Ishikawa (cell line): ENCODE measurements around the gene PIK3C2B.
A peak's percentile ranks its signal among the peaks of the same experiment; 100 is the strongest.

Experiments used
- CEBPB ChIP-seq: IDR thresholded peaks from 2 replicates; pipeline ENCODE4 v1.6.1; 2012
- CREB1 ChIP-seq: IDR thresholded peaks from 2 replicates; pipeline ENCODE4 v1.6.1; 2012; ENCODE audit warnings: low read depth
- EGR1 ChIP-seq: IDR thresholded peaks from 2 replicates; pipeline ENCODE4 v1.6.1; 2012
- EP300 ChIP-seq: IDR thresholded peaks from 2 replicates; pipeline ENCODE4 v1.6.1; 2012; ENCODE audit warnings: borderline replicate concordance
- FOXM1 ChIP-seq: IDR thresholded peaks from 2 replicates; pipeline ENCODE4 v1.6.1; 2012; ENCODE audit warnings: low read depth, borderline replicate concordance
- NFIC ChIP-seq: IDR thresholded peaks from 2 replicates; pipeline ENCODE4 v1.6.1; 2012
- RAD21 ChIP-seq: IDR thresholded peaks from 2 replicates; pipeline ENCODE4 v1.6.1; 2012; ENCODE audit warnings: low read depth
- TAF1 ChIP-seq: IDR thresholded peaks from 2 replicates; pipeline ENCODE4 v1.6.1; 2012; ENCODE audit warnings: low read depth, mild to moderate bottlenecking
- TCF12 ChIP-seq: IDR thresholded peaks from 2 replicates; pipeline ENCODE4 v1.6.1; 2012; ENCODE audit warnings: low read depth
- TEAD4 ChIP-seq: IDR thresholded peaks from 2 replicates; pipeline ENCODE4 v1.6.1; 2012
- YY1 ChIP-seq: IDR thresholded peaks from 2 replicates; pipeline ENCODE4 v1.6.1; 2012; ENCODE audit warnings: low read depth
- ZBTB7A ChIP-seq: IDR thresholded peaks from 2 replicates; pipeline ENCODE4 v1.6.1; 2012; ENCODE audit warnings: low read depth
- TF ChIP-seq, protein P1 (sequence below): IDR thresholded peaks from 2 replicates; pipeline ENCODE4 v1.6.1; 2012
- TF ChIP-seq, protein P2 (sequence below): IDR thresholded peaks from 2 replicates; pipeline ENCODE4 v1.6.1; 2012; ENCODE audit warnings: low read depth, mild to moderate bottlenecking
- TF ChIP-seq, protein P3 (sequence below): IDR thresholded peaks from 2 replicates; pipeline ENCODE4 v1.6.1; 2012

The PIK3C2B gene

DNA sequence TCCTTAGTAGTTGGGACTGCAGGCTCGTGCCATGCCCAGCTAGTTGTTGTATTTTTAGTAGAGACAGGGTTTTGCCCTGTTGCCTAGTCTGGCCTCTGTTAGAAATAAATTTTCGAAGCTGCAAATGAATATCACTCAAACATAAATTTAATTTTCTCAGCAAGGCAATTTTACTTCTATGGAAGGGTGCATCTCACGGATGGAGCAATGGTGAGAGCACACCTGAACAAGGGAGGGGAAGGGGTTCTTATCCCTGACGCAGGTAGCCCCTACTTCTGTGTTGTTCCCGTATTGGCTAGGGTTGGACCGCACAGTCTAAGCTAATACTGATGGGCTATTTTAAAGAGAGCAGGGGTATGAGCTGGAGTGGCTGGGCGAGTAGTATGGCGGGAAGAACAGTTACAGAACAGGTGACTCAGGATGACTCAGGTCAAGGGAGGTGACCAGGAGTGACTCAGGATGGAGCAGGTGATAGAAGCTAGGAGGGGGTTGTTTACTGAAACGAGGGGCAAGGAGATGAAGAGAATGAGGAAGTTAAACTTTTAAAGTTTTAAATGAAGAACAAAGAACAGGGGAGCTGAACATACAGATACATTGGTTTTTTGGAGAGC is 29.1 kb upstream of the PIK3C2B start:
- no peak for TF ChIP-seq ZBTB7A
- no peak for TF ChIP-seq RAD21
- TF ChIP-seq TEAD4, result no peak
- no peak for TF ChIP-seq CREB1
- TF ChIP-seq CEBPB, result no peak
- TF ChIP-seq EP300, result no peak
- TF ChIP-seq, protein P1, sequence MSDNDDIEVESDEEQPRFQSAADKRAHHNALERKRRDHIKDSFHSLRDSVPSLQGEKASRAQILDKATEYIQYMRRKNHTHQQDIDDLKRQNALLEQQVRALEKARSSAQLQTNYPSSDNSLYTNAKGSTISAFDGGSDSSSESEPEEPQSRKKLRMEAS, result no peak
- TF ChIP-seq YY1, result no peak
- TF ChIP-seq, protein P2, sequence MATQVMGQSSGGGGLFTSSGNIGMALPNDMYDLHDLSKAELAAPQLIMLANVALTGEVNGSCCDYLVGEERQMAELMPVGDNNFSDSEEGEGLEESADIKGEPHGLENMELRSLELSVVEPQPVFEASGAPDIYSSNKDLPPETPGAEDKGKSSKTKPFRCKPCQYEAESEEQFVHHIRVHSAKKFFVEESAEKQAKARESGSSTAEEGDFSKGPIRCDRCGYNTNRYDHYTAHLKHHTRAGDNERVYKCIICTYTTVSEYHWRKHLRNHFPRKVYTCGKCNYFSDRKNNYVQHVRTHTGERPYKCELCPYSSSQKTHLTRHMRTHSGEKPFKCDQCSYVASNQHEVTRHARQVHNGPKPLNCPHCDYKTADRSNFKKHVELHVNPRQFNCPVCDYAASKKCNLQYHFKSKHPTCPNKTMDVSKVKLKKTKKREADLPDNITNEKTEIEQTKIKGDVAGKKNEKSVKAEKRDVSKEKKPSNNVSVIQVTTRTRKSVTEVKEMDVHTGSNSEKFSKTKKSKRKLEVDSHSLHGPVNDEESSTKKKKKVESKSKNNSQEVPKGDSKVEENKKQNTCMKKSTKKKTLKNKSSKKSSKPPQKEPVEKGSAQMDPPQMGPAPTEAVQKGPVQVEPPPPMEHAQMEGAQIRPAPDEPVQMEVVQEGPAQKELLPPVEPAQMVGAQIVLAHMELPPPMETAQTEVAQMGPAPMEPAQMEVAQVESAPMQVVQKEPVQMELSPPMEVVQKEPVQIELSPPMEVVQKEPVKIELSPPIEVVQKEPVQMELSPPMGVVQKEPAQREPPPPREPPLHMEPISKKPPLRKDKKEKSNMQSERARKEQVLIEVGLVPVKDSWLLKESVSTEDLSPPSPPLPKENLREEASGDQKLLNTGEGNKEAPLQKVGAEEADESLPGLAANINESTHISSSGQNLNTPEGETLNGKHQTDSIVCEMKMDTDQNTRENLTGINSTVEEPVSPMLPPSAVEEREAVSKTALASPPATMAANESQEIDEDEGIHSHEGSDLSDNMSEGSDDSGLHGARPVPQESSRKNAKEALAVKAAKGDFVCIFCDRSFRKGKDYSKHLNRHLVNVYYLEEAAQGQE, result no peak
- no peak for TF ChIP-seq TAF1
- TF ChIP-seq NFIC, result no peak
- no peak for TF ChIP-seq FOXM1
- no peak for TF ChIP-seq TCF12
- TF ChIP-seq, protein P3, sequence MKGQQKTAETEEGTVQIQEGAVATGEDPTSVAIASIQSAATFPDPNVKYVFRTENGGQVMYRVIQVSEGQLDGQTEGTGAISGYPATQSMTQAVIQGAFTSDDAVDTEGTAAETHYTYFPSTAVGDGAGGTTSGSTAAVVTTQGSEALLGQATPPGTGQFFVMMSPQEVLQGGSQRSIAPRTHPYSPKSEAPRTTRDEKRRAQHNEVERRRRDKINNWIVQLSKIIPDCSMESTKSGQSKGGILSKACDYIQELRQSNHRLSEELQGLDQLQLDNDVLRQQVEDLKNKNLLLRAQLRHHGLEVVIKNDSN, result no peak
- TF ChIP-seq EGR1, result no peak

DNA sequence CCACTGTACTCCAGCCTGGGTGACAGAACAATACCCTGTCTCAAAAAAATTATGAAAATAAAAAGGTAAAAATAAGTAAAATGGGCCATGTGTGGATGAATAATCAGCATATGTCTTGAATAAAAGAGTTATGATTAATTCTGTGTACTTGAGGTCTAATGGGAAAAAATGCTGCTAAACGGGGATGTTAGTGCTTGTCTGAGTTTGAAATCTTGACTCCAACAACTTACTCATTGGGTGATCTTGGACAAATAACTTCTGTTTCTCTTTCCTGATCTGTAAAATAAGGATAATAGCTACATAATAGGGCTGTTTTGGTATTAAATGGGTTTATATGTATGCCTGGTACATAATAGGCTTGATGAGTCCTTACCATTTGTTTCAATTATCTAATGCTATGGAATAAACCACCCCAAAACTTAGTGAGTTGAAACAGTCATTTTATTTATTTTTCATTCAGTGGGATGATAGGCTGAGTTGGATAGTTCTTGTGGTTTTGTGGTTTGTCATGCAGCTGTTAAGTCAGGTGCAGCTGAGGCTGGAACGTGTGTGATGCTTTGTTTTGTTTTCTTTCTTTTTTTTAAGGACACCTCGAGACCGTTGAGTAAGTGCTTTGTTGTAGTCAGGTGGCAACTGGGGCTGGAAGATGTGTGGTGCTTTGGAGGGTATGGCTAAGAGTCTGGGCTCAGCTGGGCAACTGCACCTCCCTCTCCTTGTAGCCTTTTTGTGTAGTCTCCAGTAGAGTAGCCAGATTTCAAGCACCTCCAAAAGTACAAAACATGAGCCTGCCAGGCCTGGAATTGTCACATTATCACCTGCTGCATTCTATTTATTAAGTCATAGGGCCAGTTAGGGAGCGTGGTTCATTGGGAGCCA is 26.5 kb upstream of the PIK3C2B start:
- no peak for TF ChIP-seq EGR1
- no peak for TF ChIP-seq TEAD4
- TF ChIP-seq YY1, result no peak
- no peak for TF ChIP-seq CREB1
- no peak for TF ChIP-seq EP300
- TF ChIP-seq TAF1, result no peak
- no peak for TF ChIP-seq FOXM1
- TF ChIP-seq ZBTB7A, result no peak
- no peak for TF ChIP-seq TCF12
- TF ChIP-seq, protein P1, result no peak
- no peak for TF ChIP-seq CEBPB
- TF ChIP-seq, protein P2, result no peak

DNA sequence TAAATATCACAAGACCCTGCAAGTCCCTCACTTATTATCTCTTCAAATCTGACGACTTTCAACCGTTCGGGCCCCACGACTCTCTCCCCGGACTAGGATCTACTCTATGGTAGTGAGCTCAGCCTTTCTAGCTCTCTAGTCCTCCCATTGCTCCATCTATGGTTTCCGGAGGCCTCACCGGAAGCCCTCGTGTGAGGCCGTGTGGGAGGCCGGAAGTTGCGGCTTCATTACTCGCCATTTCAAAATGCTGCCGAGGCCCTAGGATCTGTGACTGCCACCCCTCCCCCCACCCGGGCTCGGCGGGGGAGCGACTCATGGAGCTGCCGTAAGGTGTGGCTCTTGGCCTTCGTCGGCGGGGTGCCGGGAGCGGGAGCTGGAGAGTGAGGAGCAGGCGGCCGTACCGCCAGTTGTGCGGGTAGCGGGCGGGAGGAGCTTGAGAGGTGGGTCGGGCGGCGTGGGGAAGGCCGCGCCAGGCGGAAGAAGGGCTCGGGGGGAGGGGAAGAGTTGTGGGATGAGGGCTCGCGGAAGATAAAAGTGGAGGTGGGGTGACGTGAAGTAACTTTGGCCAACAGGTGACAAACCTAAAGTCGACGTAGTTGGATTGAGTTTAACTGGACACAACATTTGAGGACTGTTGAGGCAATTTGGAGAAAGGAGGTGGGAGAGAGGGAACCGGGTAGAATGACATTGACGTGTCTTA is 21.7 kb upstream of the PIK3C2B start, which contains the start of gene MDM4:
Gene MDM4, plus strand, starts transcription at position 227 of the 700 bp plus-strand sequence. CDS start 9,113 bp downstream, outside the sequence.
- TF ChIP-seq RAD21 (0 out of 2 replicates have a peak, but pooled peaks have one; percentile 7), TCF12 (peak; percentile 87), CREB1 (peak; percentile 78), EGR1 (peak; percentile 64; the same call in 1 of the 2 replicates), CEBPB (peak; percentile 42; the same call in 1 of the 2 replicates), TAF1 (peak; percentile 94), TEAD4 (peak; percentile 60), EP300 (peak; percentile 57), NFIC (peak; percentile 43), ZBTB7A (no peak), YY1 (peak; percentile 90), FOXM1 (peak; percentile 70; the same call in 1 of the 2 replicates)
- TF ChIP-seq, protein P1, result peak; percentile 95
- TF ChIP-seq, protein P2, result 0 out of 2 replicates have a peak, but pooled peaks have one; percentile 22
- TF ChIP-seq, protein P3, result peak; percentile 27; the same call in 1 of the 2 replicates
